IPS-15b (cell line): ENCODE results near the gene GSPT1.
"Not testable (repeated sequence)": the region's sequence is repeated elsewhere in the genome, so short reads cannot be mapped to it uniquely, and the experiment has no call there.

Experiments used
- H3K27me3 ChIP-seq: one replicate; pipeline ENCODE4 v1.6.1; 2013; ENCODE audit warnings: low read length; ENCODE audit not compliant: control insufficient read depth, insufficient read depth
- H3K36me3 ChIP-seq: one replicate; pipeline ENCODE4 v1.6.1; 2013; ENCODE audit warnings: low read length; ENCODE audit not compliant: control insufficient read depth, insufficient read depth
- H3K4me1 ChIP-seq: one replicate; pipeline ENCODE4 v1.6.1; 2013; ENCODE audit warnings: mild to moderate bottlenecking, low read length; ENCODE audit not compliant: control insufficient read depth, insufficient read depth
- H3K4me3 ChIP-seq: one replicate; pipeline ENCODE4 v1.5.1; 2013; ENCODE audit warnings: low read depth, low read length
- H3K9ac ChIP-seq: one replicate; pipeline ENCODE4 v1.6.1; 2013; ENCODE audit warnings: low read depth, mild to moderate bottlenecking, low read length
- H3K9me3 ChIP-seq: one replicate; pipeline ENCODE4 v1.6.1; 2013; ENCODE audit warnings: mild to moderate bottlenecking, low read length; ENCODE audit not compliant: control insufficient read depth, insufficient read depth

GSPT1 gene

DNA sequence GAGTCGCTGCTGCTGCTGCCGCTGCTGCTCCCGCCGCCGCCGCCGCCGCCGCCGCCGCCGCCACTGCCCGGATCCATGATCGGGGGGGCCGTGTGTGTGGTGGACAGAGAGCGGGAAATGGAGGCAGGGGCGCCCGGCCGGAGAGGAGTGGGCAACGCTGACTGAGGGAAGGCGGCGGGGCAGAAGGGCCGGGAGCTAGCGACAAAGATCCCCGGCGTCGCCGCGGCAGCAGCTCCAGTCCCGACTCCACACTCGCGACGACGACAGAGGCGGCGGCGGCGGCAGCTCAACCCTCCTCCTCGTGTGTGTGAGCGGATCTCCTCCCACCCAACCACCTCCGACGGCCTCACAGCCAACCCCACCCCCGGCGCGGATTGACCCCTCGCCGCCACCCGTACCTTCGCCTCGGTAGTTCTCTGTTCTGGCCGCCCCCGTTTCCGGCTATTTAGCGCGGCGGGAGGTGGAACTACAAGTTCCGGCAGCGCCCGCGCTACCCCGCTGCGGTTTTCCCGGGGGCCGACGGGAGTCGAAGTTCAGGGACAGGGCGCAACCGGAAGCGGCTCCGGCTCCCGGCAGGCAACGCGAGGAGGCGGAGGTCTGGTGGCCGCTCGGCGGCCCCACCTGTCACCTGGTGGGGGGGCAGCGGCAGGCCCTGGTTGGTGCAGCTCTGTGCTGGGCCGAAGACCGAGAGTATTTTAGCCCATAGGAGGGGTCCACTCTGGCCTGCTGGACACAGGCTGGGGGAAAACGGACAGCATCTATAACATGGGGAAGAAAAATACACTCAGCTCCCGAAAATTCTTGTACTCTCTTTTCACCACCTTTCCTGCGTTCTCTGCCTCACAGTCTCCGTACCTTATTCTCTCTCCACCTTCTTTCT is at the start of gene GSPT1:
Gene GSPT1, minus strand, starts transcription at position 313 of the 880 bp plus-strand sequence. Its CDS starts 236 bp downstream, at position 77.
- Histone ChIP-seq H3K4me3 (peak within 1 kb of the TSS; percentile 83), H3K36me3 (peaks cover 2% of the 10 kb centered on the region), H3K4me1 (peaks cover 12% of the 10 kb centered on the region), H3K9me3 (no peaks in the 10 kb centered on the region), H3K27me3 (no peaks in the 10 kb centered on the region), H3K9ac (peak within 1 kb of the TSS; percentile 83)

DNA sequence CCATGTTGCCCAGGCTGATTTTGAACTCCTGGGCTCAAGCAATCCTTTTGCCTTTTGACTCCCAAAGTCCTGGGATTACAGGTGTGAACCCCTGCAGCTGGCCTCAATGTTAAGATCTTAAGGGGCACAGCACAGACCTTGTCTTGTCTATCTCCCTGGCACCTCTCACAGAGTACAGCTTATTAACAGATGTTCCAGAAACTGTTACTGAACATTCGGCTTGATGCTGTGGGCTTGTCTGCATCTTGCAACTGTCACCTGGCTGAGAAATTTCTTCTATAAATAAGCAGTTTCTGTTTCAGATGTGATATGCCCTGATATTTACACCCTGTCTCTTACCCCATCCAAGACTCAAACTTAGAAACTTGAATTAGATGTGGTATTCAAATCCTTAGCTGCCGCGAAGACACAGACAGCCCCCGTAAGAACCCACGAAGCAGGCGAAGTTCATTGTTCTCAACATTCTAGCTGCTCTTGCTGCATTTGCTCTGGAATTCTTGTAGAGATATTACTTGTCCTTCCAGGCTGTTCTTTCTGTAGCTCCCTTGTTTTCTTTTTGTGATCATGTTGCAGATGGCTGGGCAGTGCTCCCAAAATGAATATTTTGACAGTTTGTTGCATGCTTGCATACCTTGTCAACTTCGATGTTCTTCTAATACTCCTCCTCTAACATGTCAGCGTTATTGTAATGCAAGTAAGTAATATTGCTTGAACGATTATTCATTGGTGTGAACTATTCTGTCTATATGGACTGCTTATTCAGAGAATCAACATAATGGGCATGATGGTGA is 49.2 kb upstream of the GSPT1 start, which contains the start of gene TNFRSF17:
Gene TNFRSF17, plus strand, starts transcription at position 450 of the 791 bp plus-strand sequence. Its CDS starts 115 bp downstream, at position 565.
- H3K4me1 ChIP-seq: no peaks in the 10 kb centered on the region
- H3K9me3 ChIP-seq: no peaks in the 10 kb centered on the region
- no peak within 1 kb of the TSS for H3K9ac ChIP-seq
- H3K36me3 ChIP-seq: no peaks in the 10 kb centered on the region
- no peak within 1 kb of the TSS for H3K4me3 ChIP-seq
- H3K27me3 ChIP-seq: no peaks in the 10 kb centered on the region

DNA sequence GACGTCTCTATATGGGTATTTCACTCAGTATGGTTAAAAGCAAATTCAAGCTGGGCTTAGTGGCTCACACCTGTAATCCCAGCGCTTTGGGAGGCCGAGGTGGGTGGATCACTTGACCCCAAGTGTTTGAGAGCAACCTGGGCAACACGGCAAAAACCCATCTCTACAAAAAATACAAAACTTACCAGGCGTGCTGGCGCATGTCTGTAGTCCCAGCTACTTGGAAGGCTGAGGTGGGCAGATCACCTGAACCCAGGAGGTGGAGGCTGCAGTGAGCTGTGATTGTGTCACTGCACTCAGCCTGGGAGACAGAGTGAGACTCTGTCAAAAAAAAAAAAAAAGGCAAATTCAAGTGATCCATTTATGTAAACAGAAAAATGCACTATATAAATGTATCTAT is 48.0 kb upstream of the GSPT1 start:
- no peak overlapping the region for H3K9ac ChIP-seq
- H3K27me3 ChIP-seq: no peaks in the 10 kb centered on the region
- no peaks in the 10 kb centered on the region for H3K36me3 ChIP-seq
- H3K4me3 ChIP-seq: no peak overlapping the region
- H3K4me1 ChIP-seq: no peaks in the 10 kb centered on the region
- no peaks in the 10 kb centered on the region for H3K9me3 ChIP-seq

DNA sequence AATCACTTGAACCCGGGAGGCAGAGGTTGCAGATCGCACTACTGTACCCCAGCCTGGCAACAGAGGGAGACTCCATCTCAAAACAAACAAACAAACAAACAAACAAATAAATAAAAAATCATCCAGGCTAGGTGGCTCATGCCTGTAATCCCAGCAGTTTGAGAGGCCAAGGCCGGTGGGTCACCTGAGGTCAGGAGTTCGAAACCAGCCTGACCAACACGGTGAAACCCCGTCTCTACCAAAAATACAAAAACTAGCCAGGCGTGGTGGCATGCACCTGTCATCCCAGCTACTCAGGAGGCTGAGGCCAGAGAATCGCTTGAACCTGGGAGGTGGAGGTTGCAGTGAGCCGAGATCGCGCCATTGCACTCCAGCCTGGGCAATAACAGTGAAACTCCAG is 47.2 kb upstream of the GSPT1 start:
- not testable (repeated sequence) for H3K4me3 ChIP-seq, H3K27me3 ChIP-seq, H3K9me3 ChIP-seq, H3K36me3 ChIP-seq, H3K4me1 ChIP-seq, H3K9ac ChIP-seq

- not testable (repeated sequence) for H3K9me3 ChIP-seq, H3K4me1 ChIP-seq, H3K27me3 ChIP-seq, H3K9ac ChIP-seq, H3K4me3 ChIP-seq, H3K36me3 ChIP-seq
These were observed 46.7 kb upstream of the GSPT1 start for GRCh38 chr16:11962457-11962856.

- no peaks in the 10 kb centered on the region for H3K4me1 ChIP-seq
- no peaks in the 10 kb centered on the region for H3K27me3 ChIP-seq
- no peak overlapping the region for H3K9ac ChIP-seq
- no peaks in the 10 kb centered on the region for H3K36me3 ChIP-seq
- no peaks in the 10 kb centered on the region for H3K9me3 ChIP-seq
- H3K4me3 ChIP-seq: no peak overlapping the region
These were observed 42.0 kb upstream of the GSPT1 start for GRCh38 chr16:11957591-11958395.

- Histone ChIP-seq H3K27me3 (no peaks in the 10 kb centered on the region), H3K9me3 (no peaks in the 10 kb centered on the region), H3K4me1 (no peaks in the 10 kb centered on the region), H3K9ac (no peak overlapping the region), H3K4me3 (no peak overlapping the region), H3K36me3 (no peaks in the 10 kb centered on the region)
These were observed 40.8 kb upstream of the GSPT1 start for GRCh38 chr16:11956558-11956957.

GRCh38 chr16:11955713-11956123 is 40.0 kb upstream of the GSPT1 start:
- Histone ChIP-seq H3K9me3 (no peaks in the 10 kb centered on the region), H3K4me1 (no peaks in the 10 kb centered on the region), H3K4me3 (no peak overlapping the region), H3K36me3 (no peaks in the 10 kb centered on the region), H3K9ac (no peak overlapping the region), H3K27me3 (no peaks in the 10 kb centered on the region)

- not testable (repeated sequence) for H3K4me1 ChIP-seq, H3K36me3 ChIP-seq, H3K4me3 ChIP-seq, H3K9ac ChIP-seq, H3K27me3 ChIP-seq, H3K9me3 ChIP-seq
These were observed 37.8 kb upstream of the GSPT1 start for GRCh38 chr16:11953576-11953975.

DNA sequence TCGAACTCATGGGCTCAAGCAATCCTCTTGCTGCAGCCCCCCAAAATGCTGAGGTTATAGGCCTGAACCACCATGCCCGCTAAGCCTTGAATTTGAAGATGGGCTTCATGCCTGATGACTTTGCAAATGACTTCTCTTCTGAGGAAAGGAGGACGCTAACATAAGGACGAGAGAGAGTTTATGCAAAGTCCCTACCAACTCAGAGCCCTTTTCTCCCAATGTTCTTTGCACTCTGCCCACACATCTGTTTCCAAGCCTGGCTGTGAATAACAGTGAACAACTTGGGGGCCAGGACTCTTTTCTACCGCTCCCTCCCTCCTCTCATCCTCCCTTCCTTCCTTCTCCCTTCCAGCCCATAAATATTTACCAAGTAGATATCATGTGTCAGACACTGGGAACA is 34.6 kb upstream of the GSPT1 start:
- H3K27me3 ChIP-seq: no peaks in the 10 kb centered on the region
- H3K4me3 ChIP-seq: no peak overlapping the region
- H3K9me3 ChIP-seq: no peaks in the 10 kb centered on the region
- H3K4me1 ChIP-seq: no peaks in the 10 kb centered on the region
- H3K36me3 ChIP-seq: no peaks in the 10 kb centered on the region
- no peak overlapping the region for H3K9ac ChIP-seq

DNA sequence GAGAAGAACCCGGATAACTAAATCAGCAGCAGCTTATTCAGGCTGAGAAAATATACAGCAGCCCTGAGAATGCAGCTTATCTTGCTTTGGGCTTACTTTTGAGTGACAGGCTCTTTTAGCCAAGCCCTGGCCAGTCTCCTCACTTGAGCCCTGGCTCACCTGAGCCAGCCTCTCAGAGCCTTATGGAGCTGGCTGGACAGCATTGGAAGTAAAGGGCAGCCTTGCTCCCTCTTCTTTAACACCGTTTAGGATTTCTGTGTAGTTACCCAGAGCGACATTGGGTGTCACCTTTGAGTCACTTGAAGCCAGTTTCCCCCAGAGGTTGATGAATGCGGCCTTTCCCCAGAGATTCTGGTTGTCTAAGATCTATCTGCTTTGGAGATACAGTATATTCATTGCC is 33.8 kb upstream of the GSPT1 start:
- H3K4me1 ChIP-seq: no peaks in the 10 kb centered on the region
- H3K9me3 ChIP-seq: no peaks in the 10 kb centered on the region
- no peaks in the 10 kb centered on the region for H3K27me3 ChIP-seq
- no peak overlapping the region for H3K9ac ChIP-seq
- no peaks in the 10 kb centered on the region for H3K36me3 ChIP-seq
- no peak overlapping the region for H3K4me3 ChIP-seq
